GM10248 (cell line): ENCODE measurements around the gene GSDME.
"Not testable (repeated sequence)": the region's sequence is repeated elsewhere in the genome, so short reads cannot be mapped to it uniquely, and the experiment has no call there.

Experiments used
- CTCF ChIA-PET: fragments of 300-600 bp; sonication (Branson Sonifier 250); formaldehyde crosslinking; extraction: SDS; loops from one replicate; lab custom pipeline; 2021; ENCODE audit warnings: antibody characterized with exemption; lab: Yijun Ruan, JAX
- POLR2A ChIA-PET: fragments of 350-650 bp; sonication (Branson Sonifier 250); formaldehyde crosslinking; extraction: SDS; loops from one replicate; lab custom pipeline; 2020; ENCODE audit warnings: antibody characterized with exemption; lab: Yijun Ruan, JAX
- DNase-seq: peaks from one replicate; pipeline ENCODE4 v3.0.0; 2012; ENCODE audit errors: extremely low spot score
- CTCF ChIP-seq: IDR thresholded peaks from 2 replicates; pipeline ENCODE4 v1.5.1; 2012; ENCODE audit warnings: mild to moderate bottlenecking, low read depth; ENCODE audit errors: extremely low read depth, missing control alignments, control extremely low read depth

The GSDME gene

GRCh38 chr7:24798261-24798660 is 41.0 kb upstream of the GSDME start:
- CTCF ChIA-PET, result interaction anchor here (1.0 to 1.7 kb wide), 3 partner anchors 10 to 300 kb away, joined by 3 to 6 read pairs (median 6); no protein-coding TSS in a partner anchor
- POLR2A ChIA-PET, result no interaction called here
- TF ChIP-seq CTCF, result no peak

GRCh38 chr7:24797270-24797669 is 40.0 kb upstream of the GSDME start:
- POLR2A ChIA-PET, result no interaction called here

More at GRCh38 chr7:24798261-24798660, 41.0 kb upstream of the GSDME start:
- no peak for DNase-seq

GRCh38 chr7:24795407-24795767 is 38.1 kb upstream of the GSDME start:
- CTCF ChIA-PET, result interaction anchor here (0.7 kb wide), 1 partner anchor 12 kb away, joined by 3 read pairs; no protein-coding TSS in a partner anchor
- POLR2A ChIA-PET, result no interaction called here
- DNase-seq, result no peak
- TF ChIP-seq CTCF, result no peak

More at GRCh38 chr7:24797270-24797669, 40.0 kb upstream of the GSDME start:
- CTCF ChIA-PET, result interaction anchor here (1.0 to 1.1 kb wide), 2 partner anchors 16 to 301 kb away, joined by 3 to 6 read pairs; no protein-coding TSS in a partner anchor
- DNase-seq, result no peak
- TF ChIP-seq CTCF, result no peak

- POLR2A ChIA-PET, DNase-seq: not testable (repeated sequence)
- CTCF ChIA-PET, result interaction anchor here (0.7 kb wide), 1 partner anchor 12 kb away, joined by 3 read pairs; no protein-coding TSS in a partner anchor
These were observed 37.6 kb upstream of the GSDME start for GRCh38 chr7:24794751-24795406.

GRCh38 chr7:24793982-24794648 is 36.9 kb upstream of the GSDME start:
- CTCF ChIA-PET, result no interaction called here
- no peak for TF ChIP-seq CTCF
- no peak for DNase-seq
- POLR2A ChIA-PET, result no interaction called here

GRCh38 chr7:24788961-24789576 is 31.8 kb upstream of the GSDME start:
- DNase-seq, result no peak
- ChIA-PET POLR2A (no interaction called here), CTCF (interaction anchor here (1.1 to 2.0 kb wide), 5 partner anchors 10 to 302 kb away, joined by 3 to 8 read pairs (median 3); no protein-coding TSS in a partner anchor)
- TF ChIP-seq CTCF, result no peak

- ChIA-PET POLR2A (no interaction called here), CTCF (interaction anchor here (1.1 to 2.0 kb wide), 6 partner anchors 9 to 306 kb away, joined by 3 to 8 read pairs (median 4); no protein-coding TSS in a partner anchor)
- DNase-seq, result no peak
- peak; percentile 26 for TF ChIP-seq CTCF
These were observed 30.8 kb upstream of the GSDME start for GRCh38 chr7:24788075-24788474.
